Kidney (tissue), 14 donors: ENCODE data around the gene SUPT6H. TPM values are rescaled to one million over a fixed set of nuclear protein-coding genes. Genes with fewer than 3 reads are reported as not detected.

Source experiments
- DNase-seq, 5 donors: peaks; one replicate each; pipeline ENCODE4 v3.0.0-alpha.2; 2013 to 2020
- FAIRE-seq: peaks from 2 replicates; lab custom pipeline; 2012; peaks lifted over from hg19 to GRCh38; lab: Jason Lieb, UNC
- H3K27ac ChIP-seq, 2 donors: one replicate each; pipeline ENCODE4 v1.7.0; 2013; ENCODE audit warnings: low read depth in 2 of 2, low read length in 2 of 2, inconsistent platforms in 1 of 2
- H3K27me3 ChIP-seq: one replicate; pipeline ENCODE4 v1.7.1; 2013; ENCODE audit warnings: low read length, inconsistent platforms; ENCODE audit not compliant: control insufficient read depth, insufficient read depth
- H3K36me3 ChIP-seq, 3 donors: one replicate each; pipeline versions ENCODE4 v1.7.0 to v1.7.1; 2013; ENCODE audit warnings: low read length in 3 of 3, control low read depth in 1 of 3, inconsistent platforms in 1 of 3; ENCODE audit not compliant: insufficient read depth in 3 of 3, control insufficient read depth in 2 of 3
- H3K4me1 ChIP-seq, 3 donors: one replicate each; pipeline versions ENCODE4 v1.7.0 to v1.7.1; 2013; ENCODE audit warnings: low read length in 3 of 3, inconsistent platforms in 1 of 3, low read depth in 1 of 3; ENCODE audit not compliant: control insufficient read depth in 2 of 3, insufficient read depth in 2 of 3
- H3K4me3 ChIP-seq, 3 donors: one replicate each; pipeline versions ENCODE4 v1.7.0 to v1.8.1; 2013; ENCODE audit warnings: low read length in 3 of 3, control low read depth in 1 of 3, inconsistent platforms in 1 of 3
- H3K9ac ChIP-seq, 3 donors: one replicate each; pipeline versions ENCODE4 v1.7.0 to v1.7.1; 2013; ENCODE audit warnings: low read length in 3 of 3, control low read depth in 1 of 3, inconsistent platforms in 1 of 3
- H3K9me3 ChIP-seq, 3 donors: one replicate each; pipeline versions ENCODE4 v1.7.0 to v1.7.1; 2013; ENCODE audit warnings: low read length in 3 of 3, control low read depth in 1 of 3, inconsistent platforms in 1 of 3; ENCODE audit not compliant: control insufficient read depth in 2 of 3, insufficient read depth in 1 of 3
- intact Hi-C: fragments of 100-400 bp; cut with DNase I; formaldehyde crosslinking; loops from one replicate; pipeline ENCODE4 v1.11.1; 2022
- polyA plus RNA-seq: library from polyadenylated mRNA; stranded (reverse); fragments of 350-450 nt; fragmentation: Illumina TruSeq; extraction: RNeasy Lipid Tissue Mini Kit (QIAGEN cat#74804); gene quantifications from one replicate; pipeline ENCODE4 v1.2.3, GENCODE V29; 2014; ENCODE audit warnings: low read depth, low replicate concordance; ENCODE audit not compliant: insufficient read depth
- total RNA-seq: library from RNA; stranded (reverse); fragmentation: NEBNext Ultra II Directional; extraction: Animal tissue kit (Norgen Biotek cat#: 25700); gene quantifications from one replicate; pipeline ENCODE4 v1.2.1, GENCODE V29; 2021
- TF ChIP-seq, protein P1 (sequence below): IDR thresholded peaks from 3 replicates; pipeline ENCODE4 v1.5.1; 2012; ENCODE audit warnings: mild to moderate bottlenecking, moderate library complexity, borderline replicate concordance; ENCODE audit not compliant: insufficient read depth; ENCODE audit errors: extremely low read depth
- donor health status: control.
- donor health status: control.
- donor health status: control.
- donor health status: control.
- donor health status: control.
- donor health status: DM: yes; HTN: yes; CAD: no.
- donor health status: Normal renal cell carcinoma (clear cell type).

Gene SUPT6H
- total and polyA plus RNA-seq, 2 donors from 2014 or later, result 21.4 to 61.5 TPM

DNA sequence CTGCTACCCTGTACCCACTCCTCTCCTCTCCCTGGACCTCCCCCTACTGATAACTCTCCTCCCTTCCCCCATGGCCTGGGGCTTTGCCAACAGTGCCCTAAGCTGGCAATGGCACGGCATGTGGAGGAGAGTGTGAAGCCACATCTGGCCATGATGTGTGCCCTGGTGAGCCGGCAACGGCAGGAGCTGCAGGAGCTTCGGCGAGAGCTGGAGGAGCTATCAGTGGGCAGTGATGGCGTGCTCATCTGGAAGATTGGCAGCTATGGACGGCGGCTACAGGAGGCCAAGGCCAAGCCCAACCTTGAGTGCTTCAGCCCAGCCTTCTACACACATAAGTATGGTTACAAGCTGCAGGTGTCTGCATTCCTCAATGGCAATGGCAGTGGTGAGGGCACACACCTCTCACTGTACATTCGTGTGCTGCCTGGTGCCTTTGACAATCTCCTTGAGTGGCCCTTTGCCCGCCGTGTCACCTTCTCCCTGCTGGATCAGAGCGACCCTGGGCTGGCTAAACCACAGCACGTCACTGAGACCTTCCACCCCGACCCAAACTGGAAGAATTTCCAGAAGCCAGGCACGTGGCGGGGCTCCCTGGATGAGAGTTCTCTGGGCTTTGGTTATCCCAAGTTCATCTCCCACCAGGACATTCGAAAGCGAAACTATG is 87.0 kb downstream of the SUPT6H start:
- Histone ChIP-seq H3K9ac (no peak overlapping the region), H3K9me3 (no peaks in the 10 kb centered on the region), H3K4me1 (peaks cover 3 to 54% (median 42%) of the 10 kb centered on the region in 3 donors), H3K4me3 (no peak overlapping the region), H3K36me3 (peaks cover 10 to 36% (median 14%) of the 10 kb centered on the region in 3 donors), H3K27ac (peak overlapping the region in 1 of 2 donors; percentile 23), H3K27me3 (no peaks in the 10 kb centered on the region)
- peak in 2 of 5 donors; percentile 46 to 83 for DNase-seq
- TF ChIP-seq, protein P1, sequence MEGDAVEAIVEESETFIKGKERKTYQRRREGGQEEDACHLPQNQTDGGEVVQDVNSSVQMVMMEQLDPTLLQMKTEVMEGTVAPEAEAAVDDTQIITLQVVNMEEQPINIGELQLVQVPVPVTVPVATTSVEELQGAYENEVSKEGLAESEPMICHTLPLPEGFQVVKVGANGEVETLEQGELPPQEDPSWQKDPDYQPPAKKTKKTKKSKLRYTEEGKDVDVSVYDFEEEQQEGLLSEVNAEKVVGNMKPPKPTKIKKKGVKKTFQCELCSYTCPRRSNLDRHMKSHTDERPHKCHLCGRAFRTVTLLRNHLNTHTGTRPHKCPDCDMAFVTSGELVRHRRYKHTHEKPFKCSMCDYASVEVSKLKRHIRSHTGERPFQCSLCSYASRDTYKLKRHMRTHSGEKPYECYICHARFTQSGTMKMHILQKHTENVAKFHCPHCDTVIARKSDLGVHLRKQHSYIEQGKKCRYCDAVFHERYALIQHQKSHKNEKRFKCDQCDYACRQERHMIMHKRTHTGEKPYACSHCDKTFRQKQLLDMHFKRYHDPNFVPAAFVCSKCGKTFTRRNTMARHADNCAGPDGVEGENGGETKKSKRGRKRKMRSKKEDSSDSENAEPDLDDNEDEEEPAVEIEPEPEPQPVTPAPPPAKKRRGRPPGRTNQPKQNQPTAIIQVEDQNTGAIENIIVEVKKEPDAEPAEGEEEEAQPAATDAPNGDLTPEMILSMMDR, result no peak
- intact Hi-C loops, result no loop called here
- FAIRE-seq, result no peak

DNA sequence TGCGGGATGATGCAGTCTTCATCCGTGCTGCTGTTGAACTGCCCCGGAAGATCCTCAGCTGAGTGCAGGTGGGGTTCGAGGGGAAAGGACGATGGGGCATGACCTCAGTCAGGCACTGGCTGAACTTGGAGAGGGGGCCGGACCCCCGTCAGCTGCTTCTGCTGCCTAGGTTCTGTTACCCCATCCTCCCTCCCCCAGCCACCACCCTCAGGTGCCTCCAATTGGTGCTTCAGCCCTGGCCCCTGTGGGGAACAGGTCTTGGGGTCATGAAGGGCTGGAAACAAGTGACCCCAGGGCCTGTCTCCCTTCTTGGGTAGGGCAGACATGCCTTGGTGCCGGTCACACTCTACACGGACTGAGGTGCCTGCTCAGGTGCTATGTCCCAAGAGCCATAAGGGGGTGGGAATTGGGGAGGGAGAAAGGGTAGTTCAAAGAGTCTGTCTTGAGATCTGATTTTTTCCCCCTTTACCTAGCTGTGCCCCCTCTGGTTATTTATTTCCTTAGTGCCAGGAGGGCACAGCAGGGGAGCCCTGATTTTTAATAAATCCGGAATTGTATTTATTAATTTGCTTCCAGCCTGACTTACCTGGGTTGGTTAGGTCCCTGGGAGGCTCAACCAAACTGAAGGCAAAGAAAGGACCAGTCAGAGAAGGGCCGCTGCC is 87.6 kb downstream of the SUPT6H start:
- DNase-seq (peak in 1 of 5 donors; percentile 73), FAIRE-seq (no peak)
- intact Hi-C loops, result no loop called here
- Histone ChIP-seq H3K36me3 (peaks cover 10 to 36% (median 14%) of the 10 kb centered on the region in 3 donors), H3K27me3 (no peaks in the 10 kb centered on the region), H3K9ac (no peak overlapping the region), H3K9me3 (no peaks in the 10 kb centered on the region), H3K4me1 (peaks cover 3 to 54% (median 42%) of the 10 kb centered on the region in 3 donors), H3K4me3 (no peak overlapping the region), H3K27ac (peak overlapping the region in 1 of 2 donors; percentile 23)
- TF ChIP-seq, protein P1, result no peak

DNA sequence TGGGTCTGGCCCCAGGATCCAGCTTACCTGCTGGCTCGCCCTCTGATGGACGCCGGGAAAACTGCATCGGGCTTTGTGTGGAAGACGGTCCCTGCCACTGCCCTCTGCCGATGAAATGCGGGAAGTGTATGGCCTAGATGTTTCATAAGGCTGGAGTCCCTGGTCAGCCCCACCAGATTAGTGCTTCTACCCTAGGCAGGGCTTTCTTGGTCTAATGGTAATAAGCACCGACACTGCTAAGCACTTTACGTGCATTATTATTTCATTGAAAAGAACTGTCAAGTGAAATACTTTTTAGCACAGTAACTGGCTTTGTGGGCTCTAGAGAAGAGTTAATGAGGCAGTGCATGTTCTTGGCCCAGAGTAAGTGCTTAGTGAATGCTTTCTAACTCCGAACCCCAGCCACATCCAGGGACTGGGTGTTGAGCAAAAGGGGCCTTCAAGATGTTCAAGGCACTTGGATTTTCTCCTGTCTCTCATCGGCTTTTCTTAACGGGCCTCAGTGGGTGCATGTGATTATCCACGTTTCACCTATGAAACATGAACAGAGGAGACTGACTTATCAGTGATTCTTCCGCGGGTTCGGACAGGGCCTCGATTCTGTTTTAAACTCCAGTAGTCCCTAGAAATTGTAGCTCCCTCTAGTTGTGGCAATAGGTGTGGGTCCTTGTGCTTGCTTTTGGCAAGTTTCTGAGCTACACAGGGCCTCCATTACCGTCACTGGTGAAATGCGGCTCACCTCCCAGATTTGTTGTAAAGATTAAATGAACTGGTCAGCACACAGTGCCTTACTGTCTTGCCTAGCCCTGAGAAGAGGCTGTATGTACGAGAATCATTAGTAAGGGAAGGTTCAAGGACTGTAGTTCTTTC is 88.4 kb downstream of the SUPT6H start:
- H3K27ac ChIP-seq, result peak overlapping the region in 1 of 2 donors; percentile 68
- peaks cover 10 to 40% (median 14%) of the 10 kb centered on the region in 3 donors for H3K36me3 ChIP-seq
- H3K9ac ChIP-seq, result peak overlapping the region in 1 of 3 donors; percentile 32
- H3K4me3 ChIP-seq, result peak overlapping the region in 2 of 3 donors; percentile 17 to 18
- TF ChIP-seq, protein P1, result peak; percentile 100
- peak; percentile 94 to 96 (median 95) for DNase-seq
- H3K4me1 ChIP-seq, result peaks cover 3 to 51% (median 42%) of the 10 kb centered on the region in 3 donors
- H3K9me3 ChIP-seq, result no peaks in the 10 kb centered on the region
- H3K27me3 ChIP-seq, result no peaks in the 10 kb centered on the region
- intact Hi-C loops, result no loop called here
- no peak for FAIRE-seq
